ENCODE results near the gene FAM163A.

- no peak for TF ChIP-seq POLR2AphosphoS5 (IDR thresholded peaks at IDR 0.05; ENCODE audit: borderline replicate concordance, low read depth, low read length)
- TF ChIP-seq FOXP2 (optimal IDR thresholded peaks at IDR 0.05; ENCODE audit: control extremely low read depth, extremely low read length, insufficient read depth) = no peak
- TF ChIP-seq EZH2 (IDR thresholded peaks at IDR 0.05) = no peak
Observed at GRCh38 chr1:179719272-179719671, 23.8 kb upstream of the FAM163A start.

Measured in SK-N-MC (cell line).